Ovary (tissue), 3 donors: ENCODE data around the gene RCE1.

ENCODE experiments used
- CTCF ChIP-seq, 3 donors: fragments of 450-650 bp in 2 of 3; fragments of 200-600 bp in 1 of 3; IDR thresholded peaks; one replicate each; pipeline versions ENCODE4 v1.5.1 to v1.8.0; 2016 to 2022; ENCODE audit warnings: antibody characterized with exemption in 3 of 3, mild to moderate bottlenecking in 1 of 3
- POLR2A ChIP-seq: fragments of 450-650 bp; IDR thresholded peaks from one replicate; pipeline ENCODE4 v1.6.1; 2017; ENCODE audit warnings: antibody characterized with exemption, mild to moderate bottlenecking, moderate library complexity
- donor health status: DM: no; HTN: no; CAD: no.

- TF ChIP-seq CTCF (IDR thresholded peaks at IDR 0.05) (no peak), POLR2A (no peak)
These were observed 8.7 kb upstream of the RCE1 start for GRCh38 chr11:66834539-66834845.
